Stimulated activated CD4-positive, alpha-beta T cell treated with anti-CD3 and anti-CD28 coated beads, Interleukin-1b, Interleukin-23, amount 100 ng/mL, for 48 hours (primary cell): ENCODE results near the gene RPL9.
A peak's percentile ranks its signal among the peaks of the same experiment; 100 is the strongest.
"Not testable (repeated sequence)": the region's sequence is repeated elsewhere in the genome, so short reads cannot be mapped to it uniquely, and the experiment has no call there.

ENCODE experiments used
- DNase-seq: peaks from one replicate; pipeline ENCODE4 v3.0.0-alpha.2; 2020

The RPL9 gene

DNA sequence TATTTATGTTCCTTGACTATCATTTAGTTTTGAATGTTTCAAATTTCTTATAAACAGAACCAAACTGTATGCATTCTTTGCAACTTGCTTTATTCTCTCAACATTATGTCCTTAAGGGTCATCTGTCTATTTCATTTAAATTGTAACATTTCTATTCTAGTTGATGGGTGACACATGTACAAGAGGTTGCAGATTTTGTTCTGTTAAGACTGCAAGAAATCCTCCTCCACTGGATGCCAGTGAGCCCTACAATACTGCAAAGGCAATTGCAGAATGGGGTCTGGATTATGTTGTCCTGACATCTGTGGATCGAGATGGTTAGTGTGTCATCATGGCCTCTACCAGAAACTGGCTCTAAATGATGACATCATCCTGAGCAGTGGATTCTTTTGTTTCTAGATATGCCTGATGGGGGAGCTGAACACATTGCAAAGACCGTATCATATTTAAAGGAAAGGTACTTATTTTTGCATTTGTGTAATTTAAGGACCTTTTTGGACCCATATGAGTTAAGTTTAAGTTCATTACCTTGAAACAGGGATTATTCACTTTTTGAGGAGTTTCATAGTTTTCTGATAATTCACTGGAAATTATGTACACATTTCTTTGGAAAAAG lies 6.3 kb upstream of the RPL9 start:
- no peak for DNase-seq

DNA sequence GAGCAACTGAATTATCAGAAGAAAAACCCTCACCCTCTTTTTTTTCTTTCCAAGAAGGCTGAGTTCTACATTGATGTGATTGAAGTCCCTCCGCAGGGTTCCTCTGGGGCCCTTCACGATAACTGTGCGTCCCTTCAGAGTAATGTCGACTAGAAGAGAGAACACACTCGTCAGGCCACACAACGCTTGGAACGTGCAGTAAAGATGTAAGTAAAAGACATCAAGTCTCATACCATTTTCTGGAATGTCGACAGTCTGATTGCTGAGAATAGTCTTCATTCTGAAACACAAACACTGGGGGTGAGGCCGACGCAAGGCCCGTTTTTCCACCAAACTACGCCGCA lies 589 bp downstream of the RPL9 start:
- DNase-seq, result not testable (repeated sequence)

DNA sequence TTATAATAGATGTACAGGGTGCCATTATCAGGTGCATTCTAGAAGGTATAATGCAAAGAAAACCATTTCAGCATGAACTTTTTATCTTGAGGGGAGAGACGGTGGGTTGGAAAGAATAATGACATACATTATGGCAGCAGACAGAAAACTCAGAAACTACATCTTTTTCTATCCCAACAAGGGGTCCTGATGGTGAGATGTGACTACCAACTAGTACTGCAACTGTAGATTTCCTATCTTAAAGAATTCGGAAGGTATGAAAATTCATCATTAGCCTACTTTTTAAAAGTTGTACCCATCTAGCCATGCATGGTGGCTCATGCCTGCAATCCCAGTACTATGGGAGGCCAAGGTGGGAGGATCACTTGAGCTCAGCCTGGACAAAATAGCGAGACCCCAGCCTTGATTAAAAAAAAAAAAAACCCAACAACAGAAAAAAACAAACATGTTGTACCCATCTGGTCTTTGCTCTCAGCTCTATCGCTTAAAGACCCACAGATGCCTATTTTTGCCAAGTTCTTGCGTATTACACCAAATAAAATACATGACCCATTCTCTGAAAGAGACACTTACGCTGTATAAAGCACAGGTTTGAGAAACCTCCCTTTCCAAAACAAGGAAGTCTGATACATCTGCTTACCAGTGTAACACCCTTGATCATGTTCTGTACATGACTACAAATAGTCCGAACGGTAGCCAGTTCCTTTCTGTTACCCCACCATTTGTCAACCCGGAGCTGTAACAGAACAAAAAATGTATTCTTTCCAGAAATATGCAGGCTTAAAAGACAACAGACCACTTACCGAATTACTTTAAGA lies 1.6 kb downstream of the RPL9 start:
- no peak for DNase-seq

DNA sequence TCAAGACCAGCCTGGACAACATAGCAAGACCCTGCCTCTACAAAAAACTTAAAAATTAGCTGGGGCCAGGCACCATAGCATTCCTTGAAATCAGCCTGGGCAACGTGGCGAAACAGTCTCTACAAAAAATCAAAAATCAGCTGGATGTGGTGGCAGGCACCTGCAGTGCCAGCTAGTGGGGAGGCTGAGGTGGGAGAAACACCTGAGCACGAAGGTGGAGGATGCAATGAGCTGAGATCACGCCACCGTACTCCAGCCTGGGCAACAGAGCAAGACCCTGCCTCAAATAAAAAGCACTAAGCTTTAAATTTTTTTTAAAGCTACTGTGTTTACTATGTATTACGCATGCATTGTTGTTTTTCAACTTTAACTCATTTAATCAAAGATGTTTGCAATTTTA lies 3.2 kb downstream of the RPL9 start:
- no peak for DNase-seq

DNA sequence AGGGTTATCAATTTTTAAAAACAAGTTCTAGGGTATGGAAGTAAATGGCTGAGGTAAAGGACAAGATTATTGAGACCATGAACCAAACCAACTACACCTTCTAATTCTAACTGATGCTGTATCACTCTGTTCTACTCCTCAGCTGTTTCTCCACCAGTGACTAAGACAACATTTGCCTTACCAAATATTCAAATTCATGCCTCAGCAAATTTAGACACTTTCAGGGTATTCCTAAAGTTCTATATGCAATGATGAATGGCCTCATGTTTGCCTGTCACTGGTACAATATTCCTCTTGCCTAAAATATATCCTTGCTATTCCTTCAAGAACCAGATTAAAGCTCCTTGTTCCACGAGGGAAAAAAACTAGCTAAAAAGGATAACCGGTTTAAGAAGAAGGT lies 5.0 kb downstream of the RPL9 start:
- no peak for DNase-seq

DNA sequence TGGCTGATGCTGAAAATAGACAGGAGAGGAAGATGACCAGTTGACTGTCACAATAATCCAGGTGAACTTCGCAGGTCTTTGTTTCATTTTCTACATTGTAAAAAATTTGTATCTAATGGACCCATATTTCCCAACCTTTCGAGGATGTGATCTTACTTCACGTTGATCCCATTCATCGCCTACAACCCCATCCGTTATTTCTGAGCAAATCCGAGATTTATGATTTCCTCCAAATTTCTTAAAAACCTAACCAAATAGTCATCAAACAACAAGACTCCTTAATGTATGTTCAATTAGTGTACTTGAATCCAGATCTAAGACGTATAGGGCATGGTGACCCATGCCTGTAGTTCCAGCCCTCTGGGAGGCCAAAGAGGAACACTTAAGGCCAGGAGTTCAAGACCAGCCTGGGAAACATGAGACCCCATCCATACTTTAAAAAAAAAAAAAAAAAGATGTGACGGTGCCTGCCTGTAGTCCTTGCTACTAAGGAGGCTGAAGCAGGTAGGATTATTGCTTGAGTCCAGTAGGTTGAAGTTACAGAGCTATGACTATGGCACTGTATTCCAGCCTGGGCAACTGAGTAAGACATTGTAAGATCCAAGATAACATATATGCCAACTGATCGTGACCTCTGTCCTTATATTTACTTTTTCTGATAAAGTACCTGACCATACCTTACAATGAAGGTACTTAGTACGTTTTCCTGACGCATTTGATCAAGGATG lies 5.7 kb downstream of the RPL9 start:
- DNase-seq, result no peak

DNA sequence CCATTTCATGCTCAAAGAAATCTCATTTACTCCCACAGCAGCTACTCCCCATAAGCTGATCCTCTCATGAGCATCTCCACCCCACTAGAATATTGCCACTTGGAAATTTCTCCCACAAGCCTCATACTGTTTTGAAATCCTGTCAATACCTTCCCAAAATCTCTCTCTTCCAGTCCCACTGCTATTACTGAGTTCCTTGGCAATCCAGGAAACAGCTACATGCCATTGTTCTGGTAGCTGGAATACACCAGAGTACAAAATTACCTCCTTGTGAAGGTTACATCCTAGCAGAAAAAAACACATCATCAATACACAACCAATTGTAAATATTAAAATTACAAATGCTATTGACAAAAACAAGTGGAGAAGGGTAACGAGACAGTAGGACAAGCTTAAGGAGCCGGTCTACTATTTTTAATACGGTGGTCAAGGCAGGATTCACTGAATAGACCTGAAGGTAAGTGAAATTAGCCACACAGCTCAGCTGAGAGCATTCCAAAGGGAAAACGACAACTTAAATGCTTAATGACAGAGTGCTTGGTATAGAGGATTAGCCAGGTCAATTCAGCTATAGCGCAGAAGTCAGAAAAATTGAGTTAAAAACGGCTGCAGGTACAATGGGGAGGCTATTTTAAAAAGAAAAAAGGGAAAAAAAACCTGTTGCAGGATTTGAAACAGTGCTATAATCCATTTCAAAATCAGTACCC lies 6.4 kb downstream of the RPL9 start:
- no peak for DNase-seq

DNA sequence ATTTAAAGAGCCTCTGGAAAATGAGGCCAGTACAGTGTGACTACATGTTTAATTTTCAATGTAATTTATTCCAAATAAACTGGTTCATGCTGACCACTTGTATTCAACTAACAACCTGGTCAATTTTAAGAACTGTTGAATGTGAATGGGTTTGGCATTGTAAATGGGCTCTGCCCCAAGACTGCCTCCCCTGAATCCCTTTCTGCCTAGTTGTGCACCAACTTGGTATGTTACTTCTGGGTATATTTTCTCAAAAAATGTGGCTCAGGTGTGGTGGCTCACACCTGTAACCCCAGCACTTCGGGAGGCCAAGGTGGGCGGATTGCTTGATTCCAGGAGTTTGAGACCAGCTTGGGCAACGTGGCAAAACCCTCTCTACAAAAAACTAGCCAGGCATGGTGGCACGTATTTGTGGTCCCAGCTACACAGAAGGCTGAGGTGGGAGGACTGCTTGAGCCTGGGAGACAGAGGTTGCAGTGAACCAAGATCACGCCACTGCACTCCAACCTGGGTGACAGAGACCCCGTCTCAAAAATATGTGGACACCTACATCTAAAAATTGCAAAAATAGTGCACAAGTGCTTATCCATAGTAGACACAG lies 7.2 kb downstream of the RPL9 start:
- no peak for DNase-seq

DNA sequence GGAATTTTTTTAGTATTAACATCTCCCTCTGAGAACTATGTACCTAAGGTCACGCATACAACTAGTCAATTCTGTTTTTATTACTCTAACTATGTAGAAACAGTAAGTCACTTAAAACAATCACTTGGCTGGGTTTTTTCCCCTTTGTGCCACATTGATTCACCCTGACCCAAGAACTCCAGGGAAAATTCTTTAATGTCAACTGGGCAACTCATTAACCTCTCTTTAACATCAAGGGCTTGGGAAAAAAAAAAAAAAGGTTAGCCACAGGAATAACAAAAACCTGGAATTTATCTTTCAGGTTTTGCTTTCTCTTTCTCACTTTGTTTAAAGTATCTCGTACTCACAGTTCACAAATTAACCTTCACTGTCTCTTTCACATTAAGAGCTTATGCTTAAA lies 8.1 kb downstream of the RPL9 start:
- no peak for DNase-seq

DNA sequence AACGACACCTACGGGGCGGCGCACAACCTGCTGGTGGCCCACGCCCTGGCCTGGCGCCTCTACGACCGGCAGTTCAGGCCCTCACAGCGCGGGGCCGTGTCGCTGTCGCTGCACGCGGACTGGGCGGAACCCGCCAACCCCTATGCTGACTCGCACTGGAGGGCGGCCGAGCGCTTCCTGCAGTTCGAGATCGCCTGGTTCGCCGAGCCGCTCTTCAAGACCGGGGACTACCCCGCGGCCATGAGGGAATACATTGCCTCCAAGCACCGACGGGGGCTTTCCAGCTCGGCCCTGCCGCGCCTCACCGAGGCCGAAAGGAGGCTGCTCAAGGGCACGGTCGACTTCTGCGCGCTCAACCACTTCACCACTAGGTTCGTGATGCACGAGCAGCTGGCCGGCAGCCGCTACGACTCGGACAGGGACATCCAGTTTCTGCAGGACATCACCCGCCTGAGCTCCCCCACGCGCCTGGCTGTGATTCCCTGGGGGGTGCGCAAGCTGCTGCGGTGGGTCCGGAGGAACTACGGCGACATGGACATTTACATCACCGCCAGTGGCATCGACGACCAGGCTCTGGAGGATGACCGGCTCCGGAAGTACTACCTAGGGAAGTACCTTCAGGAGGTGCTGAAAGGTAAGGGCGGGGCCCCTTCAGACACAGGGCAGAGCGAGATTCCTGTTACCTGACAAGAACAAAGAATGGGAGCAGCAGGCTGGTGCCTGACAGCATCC lies 11.7 kb downstream of the RPL9 start:
- DNase-seq, result peak; percentile 41

DNA sequence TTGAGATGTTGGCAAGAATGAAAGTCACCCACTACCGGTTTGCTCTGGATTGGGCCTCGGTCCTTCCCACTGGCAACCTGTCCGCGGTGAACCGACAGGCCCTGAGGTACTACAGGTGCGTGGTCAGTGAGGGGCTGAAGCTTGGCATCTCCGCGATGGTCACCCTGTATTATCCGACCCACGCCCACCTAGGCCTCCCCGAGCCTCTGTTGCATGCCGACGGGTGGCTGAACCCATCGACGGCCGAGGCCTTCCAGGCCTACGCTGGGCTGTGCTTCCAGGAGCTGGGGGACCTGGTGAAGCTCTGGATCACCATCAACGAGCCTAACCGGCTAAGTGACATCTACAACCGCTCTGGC lies 12.3 kb downstream of the RPL9 start:
- no peak for DNase-seq

DNA sequence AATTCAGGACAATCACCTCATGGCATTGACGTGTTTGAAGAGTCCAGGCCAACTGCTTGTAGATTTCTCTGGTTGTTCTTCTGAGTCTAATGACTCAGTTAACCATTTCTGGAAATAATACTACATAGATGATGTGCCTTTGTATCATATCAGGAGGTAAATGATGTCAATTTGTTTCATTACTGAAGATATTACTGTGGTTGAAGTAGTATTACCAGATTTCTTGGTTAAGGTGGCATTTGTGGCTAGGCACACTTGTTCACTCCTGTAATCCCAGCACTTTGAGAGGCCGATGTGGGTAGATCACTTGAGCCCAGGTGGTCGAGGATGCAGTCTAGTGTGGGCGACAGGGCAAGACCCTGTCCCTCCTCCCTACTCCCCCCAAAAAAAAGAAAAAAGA lies 15.7 kb downstream of the RPL9 start:
- DNase-seq, result no peak

DNA sequence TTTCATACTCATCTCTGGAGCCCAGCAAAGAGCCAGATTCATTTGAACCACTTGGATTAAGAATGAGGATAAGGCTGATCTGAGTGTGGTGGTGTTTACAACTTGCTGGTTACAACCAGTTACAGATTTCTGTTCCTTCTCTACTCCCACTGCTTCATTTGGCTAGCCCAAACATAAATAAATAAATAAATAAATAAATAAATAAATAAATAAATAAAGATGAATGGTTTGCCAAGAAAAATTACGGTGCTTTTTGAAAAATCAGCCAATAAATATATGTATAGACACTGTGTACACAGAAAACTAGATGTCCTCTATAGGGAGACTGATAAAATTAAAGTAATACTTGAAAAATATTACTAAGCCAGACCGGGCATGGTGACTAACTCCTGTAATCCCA lies 17.1 kb downstream of the RPL9 start:
- DNase-seq, result no peak

DNA sequence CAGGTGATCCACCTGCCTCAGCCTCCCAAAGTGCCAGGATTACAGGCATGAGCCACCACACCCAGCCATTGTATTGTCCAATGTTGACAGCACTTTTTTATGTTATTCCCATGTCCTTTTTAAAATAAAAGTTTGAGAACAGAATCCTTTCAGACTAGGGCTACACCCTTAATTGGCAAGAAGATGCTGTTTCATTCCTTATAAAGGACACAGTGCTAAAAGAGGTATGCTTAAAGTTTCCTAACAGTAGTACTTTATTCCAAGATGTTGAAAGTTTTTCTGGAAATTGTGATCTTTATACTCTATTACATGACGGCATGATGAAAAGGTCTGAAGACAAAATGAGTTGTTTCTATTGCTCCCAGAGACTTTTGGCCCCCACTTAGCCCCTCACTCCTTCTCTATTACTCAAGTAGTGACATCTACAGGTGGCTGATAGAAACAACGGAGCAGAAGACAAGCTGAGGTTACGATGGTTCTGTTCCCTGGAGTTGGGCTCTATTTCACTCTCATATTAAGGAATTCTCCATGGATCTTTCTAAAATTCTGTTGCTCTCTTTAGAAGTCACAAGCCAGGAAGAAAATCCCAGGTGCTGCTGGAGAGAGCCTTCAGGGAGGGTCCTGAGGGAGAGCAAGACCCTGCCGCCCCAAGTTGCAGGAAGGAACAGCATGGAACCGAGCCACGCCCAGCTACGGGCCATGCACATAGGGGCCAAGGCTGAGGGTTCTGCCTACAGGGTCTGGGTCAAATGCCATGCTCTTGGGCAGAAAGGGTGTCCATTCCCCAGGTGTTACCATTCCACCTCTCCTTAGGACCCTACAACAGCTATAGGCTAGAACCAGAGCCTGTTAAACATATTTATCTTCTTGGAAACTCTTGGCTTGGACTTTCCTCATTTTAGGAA lies 22.8 kb downstream of the RPL9 start:
- no peak for DNase-seq

DNA sequence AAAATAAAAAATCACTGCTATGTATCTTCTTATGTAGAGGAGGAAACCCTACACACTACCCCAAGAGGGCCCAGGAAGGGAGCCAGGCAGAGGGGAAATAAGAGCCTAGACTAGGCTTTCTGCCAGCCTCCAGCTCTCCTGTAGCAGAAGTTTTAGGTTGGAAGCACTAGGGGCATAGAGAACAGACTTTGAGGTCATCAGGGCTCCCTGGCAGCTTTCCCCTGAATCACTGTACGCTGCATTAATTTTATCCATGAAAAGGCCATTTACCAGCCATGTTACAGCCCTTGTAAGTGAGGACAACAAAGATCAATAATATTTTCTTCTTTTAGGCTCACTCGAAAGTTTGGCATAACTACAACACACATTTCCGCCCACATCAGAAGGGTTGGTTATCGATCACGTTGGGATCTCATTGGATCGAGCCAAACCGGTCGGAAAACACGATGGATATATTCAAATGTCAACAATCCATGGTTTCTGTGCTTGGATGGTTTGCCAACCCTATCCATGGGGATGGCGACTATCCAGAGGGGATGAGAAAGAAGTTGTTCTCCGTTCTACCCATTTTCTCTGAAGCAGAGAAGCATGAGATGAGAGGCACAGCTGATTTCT lies 24.7 kb downstream of the RPL9 start:
- no peak for DNase-seq

DNA sequence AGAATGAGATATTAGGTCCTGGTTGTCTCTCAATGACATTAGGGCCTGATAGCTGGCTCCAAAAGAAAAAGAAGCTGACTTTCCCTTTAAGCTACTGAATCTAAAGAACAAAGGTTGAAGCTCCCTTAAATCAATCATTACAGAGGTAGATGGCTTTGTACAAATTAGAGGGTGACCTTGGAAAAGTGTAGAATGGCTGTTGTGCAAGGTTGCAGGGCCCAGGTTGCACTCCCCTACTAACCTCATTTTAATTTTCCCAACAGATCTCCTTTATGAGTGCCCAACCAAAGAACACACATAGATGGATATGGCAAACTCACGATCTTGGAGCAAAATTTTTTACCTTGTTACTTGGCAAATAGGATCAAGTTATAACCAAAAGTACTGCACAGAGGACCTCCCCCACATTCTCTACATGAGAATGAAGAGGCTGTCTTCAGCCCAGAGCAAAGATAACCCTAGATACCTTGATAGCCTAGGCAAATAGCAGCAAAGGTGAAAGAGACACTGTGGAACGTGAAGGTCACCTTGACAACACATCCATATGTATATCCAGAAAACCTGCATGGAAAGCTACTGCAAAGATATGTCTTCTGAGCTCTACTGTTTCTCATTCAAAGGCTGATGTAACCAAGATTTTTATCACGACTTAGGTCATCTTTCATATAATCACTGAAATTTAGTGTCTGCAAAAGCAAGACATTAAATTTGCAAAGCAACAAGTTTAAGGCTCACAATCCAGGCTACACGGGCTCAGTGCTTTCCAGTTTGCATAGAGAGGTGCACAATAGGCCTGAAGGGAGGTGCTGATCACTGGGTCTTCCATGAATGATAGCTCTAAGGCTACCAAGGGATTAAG lies 29.0 kb downstream of the RPL9 start:
- DNase-seq, result no peak

DNA sequence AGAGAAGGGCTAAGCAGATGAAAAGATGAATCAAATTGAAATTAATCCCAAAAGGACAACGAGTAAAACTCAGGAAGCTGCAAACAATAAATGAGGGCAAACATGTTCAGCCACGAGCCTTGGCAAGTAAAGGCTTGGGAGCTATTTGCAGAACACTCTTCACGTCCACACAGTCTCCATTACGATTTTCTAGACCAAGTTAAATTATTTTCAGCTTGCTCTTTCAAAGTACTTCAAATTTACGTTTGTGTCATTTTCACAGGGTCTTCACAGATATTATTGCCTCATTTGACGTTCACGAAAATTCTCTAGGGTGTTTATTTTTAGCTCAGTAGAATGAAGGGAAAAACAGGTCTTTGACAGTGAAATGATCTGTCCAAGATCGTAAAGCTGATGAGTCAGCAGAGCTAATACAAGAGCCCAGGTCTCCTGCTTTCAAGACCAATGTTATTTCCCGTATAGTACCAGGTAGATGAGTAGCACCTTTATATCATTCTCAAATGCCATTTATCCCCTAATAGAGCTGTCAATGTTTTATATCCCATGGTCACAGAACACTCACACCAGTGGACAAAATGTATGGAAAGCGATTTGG lies 31.1 kb downstream of the RPL9 start:
- DNase-seq, result no peak

DNA sequence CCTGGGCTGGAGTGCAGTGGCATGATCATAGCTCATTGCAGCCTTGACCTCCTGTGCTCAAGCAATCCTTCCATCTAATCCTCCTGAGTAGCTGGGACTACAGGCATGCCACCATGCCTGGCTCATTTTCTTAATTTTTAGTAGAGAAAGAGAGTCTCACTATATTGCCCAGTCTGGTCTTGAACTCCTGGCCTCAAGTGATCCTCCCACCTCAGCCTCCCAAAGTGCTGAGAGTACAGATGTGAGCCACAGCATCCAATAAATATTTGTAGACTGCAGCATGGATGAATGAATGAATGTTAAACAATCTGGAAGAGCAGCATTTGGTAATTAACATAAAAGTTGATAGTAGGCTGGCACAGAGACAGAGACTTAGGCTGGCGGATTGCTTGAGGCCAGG lies 32.0 kb downstream of the RPL9 start:
- no peak for DNase-seq

DNA sequence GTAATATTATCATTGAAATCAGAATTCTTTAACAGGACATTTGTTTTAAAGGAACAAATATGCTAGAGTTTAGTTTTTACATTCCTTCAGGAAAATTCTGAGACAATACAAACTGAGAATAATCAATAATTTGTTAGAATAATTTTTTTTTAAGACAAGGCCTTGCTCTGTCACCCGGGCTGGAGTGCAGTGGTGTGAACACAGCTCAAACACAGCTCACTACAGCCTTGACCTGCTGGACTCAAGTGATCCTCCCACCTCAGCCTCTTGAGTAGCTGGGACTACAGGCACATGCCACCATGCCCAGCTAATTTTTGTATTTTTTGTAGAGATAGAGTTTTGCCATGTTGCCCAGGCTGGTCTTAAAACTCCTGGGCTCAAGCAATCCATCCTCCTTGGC lies 33.4 kb downstream of the RPL9 start:
- not testable (repeated sequence) for DNase-seq

DNA sequence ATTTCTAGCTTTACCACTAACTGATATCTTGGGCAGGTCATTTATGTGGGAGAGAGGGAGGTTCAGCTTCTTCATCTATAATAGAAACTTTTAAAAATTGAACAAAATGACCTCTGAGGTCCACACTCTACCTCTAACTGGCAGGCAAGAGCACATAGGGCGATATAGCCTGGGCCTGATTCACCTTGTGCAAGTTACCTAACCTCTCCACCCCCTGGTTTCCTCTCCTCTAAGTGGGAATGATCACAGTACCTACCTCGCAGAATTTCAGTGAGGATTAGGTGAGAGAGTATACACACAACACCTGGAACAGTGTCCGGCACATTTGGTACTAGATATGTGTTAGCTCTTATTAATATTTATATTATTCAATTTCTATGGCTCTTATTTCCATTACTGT lies 36.5 kb downstream of the RPL9 start:
- no peak for DNase-seq
